Activated CD4-positive, CD25-positive, alpha-beta regulatory T cell (primary cell): ENCODE data around the gene CATSPER3.

Source experiments
- DNase-seq, 4 experiments: peaks; one replicate each; lab custom pipeline; 2025; lab: John Stamatoyannopoulos, UW

The CATSPER3 gene

DNA sequence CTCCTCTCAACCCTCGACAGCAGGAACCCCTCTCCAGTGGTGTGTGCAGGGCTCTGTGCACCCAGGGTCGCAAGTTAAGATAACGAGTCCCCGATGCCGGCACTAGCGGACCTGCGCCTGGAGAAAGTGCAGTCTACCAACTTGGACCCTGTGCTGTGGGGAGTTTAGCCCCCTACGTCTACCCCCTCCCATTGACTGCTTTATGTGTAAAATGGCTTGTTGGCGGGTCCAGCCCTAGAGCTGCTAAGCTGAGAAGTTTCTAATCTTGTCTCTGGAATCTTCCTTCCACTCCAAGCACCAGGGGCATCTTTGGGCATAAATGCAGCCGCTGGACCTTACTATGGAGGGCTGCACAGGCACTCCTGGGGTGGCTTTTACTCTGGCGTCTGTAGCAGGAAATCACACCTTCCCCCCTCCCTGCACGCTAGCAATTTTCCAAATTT lies 73.5 kb downstream of the CATSPER3 start:
- DNase-seq = no peak

DNA sequence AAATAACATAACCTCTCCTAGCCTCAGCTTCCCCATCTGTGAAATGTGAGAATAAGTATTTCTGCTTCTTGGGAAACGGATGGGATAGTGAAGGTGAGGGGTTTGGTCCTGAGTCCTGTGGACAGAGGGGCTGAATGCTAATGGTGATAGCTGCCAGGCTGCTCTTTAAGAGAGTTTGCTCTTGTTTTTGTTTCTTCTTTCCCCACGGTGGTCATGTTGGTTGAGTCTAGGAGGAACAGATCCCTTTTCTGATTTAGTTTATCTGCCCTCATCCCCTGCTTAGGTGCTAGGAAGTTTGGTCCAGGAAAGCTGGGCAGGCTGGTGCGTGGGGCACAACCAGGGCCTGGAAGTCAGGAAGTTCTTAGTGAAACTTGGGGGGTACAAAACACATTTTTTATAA lies 74.0 kb downstream of the CATSPER3 start:
- DNase-seq = no peak

DNA sequence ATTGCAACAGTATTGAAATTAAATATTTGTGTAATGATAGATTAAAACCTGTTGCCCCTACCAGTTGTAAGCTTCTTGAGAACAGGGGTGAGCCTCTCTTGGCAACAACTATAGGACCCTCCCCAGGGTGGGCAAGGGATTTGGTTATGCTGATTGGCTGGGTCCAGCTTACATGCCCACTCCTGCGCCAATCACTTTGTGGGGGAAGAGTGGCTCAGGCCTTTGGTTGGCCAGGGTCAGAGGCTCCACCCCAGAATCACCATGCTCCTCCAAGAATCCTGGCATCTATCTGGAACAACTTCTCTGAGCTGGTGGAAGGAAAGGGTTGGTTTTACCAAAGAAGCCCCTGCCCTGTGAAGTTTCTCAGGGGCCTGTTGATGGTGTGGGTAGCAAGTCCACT lies 74.9 kb downstream of the CATSPER3 start:
- no peak for DNase-seq

DNA sequence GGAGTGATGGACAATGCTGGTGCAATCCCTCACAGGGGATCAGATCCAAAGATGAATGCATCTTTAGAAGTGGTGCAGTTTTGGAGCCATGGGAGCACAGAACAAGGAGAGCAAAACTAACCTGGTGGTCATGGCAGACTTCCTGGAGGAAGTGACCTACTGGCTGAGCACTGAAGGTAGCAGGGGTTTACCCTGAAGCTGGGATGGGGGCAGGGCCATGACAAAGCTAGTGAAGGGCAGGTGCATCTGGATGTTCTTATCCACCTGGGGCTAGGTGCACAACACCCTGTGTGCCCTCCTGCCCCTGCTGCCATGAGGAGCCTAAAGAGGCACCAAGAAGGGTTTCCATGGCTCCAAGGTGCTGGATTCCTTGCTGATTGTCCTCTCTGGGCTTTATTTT lies 77.8 kb downstream of the CATSPER3 start:
- no peak for DNase-seq

DNA sequence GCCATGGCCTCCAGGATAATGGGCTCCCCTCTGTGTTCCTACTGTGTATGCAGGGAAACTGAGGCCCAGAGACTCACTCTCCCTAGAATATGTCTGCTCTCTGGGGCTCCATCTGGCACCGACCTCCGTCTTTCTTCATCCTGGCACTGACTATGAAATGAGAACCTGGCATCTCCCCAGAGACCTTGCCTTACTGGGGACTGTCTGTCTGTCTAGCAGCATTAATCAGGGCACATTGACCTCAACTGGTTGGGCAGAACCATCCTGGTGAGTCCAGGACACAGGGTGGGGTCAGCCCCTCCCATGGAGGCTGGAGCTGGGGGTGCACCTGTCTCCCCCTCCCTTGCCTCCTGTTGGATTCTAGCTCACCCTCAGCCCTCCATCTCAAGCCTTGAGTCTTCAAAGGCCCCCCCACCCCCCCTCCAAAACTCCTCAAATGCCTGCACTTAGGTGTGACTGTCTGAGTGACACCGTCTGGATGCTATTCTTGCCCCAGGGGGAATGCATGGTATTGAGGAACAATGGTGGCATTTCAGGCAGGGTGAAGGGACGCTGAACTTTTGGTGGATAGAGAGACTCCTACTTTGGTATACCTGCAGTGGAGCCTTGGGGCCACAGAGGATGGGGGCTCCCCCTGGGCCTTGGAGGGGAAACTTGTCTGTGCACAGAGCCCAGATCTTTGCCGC lies 79.1 kb downstream of the CATSPER3 start:
- no peak for DNase-seq

DNA sequence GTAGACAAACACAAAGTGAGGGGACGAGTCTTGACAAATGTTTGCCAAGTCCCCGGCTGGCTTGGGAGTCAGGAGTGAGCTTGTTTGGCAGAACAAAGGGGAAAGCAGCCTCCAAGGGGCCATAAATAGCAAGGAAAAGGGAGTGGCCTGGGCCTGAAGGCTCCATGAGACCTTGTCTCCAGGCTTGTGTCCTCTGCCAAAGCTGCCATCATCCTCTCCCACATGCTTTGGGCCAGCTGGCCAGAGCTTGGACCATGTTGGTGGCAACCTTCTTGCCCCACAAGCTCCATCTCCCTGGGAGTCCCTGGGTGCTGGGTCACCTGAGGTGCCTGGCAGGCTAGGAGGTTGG lies 79.6 kb downstream of the CATSPER3 start:
- DNase-seq = no peak

DNA sequence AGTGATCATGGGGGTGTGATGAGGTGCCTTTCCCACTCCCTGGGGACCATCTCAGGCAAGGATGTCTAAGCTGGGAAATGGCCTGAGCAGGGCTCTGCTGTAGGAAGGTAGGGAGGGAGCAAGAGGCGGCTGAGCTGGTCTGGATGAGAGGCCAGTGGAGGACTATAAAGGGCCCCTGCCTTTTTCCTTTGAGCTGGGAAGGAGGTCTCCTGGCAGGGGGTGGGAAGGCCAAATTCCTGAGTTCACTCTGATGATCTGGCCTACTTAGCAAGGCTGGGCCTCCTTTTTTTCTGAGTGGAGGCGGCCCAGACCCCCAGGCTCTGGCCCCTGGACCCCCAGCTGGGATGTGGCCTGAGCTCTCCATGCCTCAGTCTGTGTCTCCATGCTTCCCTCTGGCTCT lies 80.6 kb downstream of the CATSPER3 start:
- no peak for DNase-seq

DNA sequence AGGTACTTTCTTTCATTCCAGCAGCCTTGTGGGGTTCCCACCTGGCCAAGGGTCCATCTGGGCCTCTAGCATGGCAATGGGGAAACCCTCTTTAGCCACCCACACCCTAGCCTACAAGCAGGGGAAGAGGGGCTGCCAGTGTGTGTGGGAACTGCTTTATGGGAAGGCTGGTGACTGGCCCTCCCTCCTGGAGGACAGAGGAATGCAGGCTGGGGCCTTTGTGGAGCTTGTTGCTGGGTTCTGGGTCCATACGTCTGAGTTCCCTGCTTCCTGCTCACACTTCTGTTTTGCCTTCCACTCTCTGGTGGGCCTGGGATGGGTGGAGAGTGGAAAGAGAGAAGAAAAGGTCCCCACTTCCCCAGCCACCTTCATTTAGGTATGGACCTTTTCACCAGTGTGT lies 81.2 kb downstream of the CATSPER3 start:
- DNase-seq = no peak

DNA sequence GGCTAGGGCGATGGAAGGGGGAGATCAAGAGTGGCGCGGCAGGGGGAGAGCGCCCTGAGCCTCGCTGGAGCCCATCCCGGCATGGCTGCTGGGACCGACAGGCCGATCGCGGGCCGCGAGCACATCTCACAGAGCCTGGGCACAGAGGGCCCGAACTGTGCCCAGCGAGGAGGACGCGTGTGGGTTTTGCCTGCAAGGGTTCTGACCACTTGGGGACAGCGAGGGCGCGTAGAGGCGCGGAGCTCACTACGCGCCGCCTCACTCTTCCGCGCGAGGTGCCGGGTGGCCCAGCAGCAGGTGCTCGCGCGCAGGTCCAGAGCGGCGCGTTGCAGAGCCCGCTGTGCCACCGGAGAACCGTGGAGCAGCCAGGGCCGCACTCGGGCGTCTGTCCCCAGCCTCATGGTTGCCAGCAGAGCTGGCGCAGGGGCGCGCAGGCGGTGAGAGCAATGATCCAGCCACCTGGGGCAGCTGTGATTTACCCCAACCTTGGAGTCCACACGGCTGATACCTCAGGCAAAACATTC lies 82.6 kb downstream of the CATSPER3 start:
- DNase-seq = no peak

DNA sequence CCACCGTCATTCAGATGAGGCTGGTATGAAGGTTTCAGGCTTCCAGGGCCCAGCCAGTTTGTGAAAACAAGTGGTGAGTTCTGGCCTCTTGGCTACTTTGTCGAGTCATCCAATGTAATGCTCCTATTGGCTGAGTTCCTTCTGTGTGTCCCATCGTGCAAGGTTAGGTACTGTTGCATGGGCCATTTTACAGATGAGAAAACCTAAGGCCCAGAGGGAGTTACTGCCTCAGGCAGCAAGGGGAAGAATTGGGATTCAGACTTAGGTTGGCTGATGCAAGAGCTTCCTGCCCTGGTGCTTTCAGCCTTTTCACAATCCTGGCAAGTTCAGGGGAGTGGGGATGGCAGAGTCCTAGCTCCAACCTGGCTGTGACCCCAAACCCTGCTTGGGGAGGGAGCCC lies 83.7 kb downstream of the CATSPER3 start:
- no peak for DNase-seq

DNA sequence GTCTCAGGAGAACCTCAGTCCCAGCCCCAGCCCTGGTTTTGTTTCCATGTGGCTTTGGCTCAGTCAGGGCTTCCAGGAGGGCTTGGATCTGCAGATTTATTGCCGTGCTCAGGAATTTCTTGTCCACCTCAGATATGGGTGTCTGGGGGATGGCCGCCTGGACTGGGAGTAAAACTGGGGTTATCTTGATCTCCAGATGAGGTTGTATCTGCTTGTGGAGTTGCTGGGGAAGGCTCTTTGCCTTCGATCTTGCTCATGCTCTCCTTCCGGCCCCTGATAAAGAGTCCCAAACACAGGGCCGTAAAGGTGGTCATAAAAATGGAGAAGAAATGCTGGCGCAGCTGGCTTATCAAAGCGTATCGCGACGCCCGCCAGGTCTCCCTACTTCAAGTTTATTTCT lies 84.2 kb downstream of the CATSPER3 start:
- DNase-seq = no peak

DNA sequence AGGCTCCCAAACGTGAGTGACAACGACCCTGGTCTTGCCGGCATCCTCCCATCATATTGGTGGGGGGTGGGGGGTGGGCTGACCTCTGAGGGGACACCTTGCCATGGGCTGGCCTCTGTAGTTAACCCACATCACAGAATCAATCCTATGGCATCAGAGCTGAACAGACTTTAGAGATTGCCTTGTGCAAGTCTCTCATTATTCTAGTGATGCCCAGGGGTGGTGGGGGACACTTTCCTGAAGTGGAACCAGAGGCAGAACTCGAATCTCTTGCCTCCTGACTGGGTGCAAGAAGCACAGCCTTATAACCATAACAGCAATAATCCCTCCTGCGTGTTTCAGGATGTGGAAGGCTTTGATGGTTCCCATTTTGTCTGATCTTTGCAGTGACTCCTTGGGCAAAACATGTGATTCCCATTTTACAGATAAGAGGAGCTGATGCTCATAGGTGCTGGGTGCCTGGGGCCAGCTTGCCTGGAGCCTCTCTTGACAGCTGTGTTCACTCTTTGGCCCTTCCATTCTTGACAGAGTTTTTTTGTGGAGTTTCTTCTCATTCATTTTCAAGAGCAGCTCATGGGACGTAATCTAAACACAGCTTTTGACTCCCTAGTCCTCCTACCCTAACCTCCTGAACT lies 84.9 kb downstream of the CATSPER3 start:
- DNase-seq = no peak

DNA sequence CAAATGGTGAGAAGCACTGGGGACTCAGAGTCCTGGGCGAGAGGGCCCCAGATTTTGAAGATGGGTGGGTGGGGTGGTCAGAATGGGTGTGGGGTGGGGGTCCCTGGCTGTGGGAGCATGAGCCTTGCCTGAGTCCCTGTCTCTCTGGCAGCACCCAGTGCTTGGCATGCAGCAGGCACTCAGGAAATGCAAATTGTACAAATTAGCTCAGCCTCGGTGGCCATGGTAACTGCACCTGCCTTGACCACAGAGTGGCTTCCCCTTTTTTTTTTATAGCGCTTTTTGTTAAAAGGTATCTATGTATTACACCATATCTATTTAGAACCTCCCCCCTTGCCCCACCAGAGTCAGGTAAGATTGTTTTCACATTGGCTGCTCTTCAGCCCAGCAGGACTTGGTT lies 85.6 kb downstream of the CATSPER3 start:
- no peak for DNase-seq

DNA sequence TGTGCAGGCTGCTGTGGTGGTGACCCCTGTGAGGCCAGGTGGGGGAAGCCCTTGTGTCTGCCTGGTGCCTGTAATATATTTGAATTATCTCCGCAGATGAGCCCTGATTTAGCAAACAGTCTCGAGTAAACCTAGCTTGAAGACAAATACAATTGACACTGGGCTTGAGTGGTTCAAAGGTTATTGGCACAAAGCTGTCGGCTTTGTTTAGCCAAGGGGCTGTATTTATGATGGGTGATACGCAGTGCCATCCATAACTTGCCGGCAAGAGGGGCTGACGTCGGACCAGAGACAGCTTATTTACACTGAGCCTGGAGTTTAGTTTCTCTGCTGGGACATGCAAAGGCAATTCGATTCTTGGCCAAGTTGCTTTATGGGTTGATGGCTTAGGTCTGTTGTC lies 86.3 kb downstream of the CATSPER3 start:
- no peak for DNase-seq

DNA sequence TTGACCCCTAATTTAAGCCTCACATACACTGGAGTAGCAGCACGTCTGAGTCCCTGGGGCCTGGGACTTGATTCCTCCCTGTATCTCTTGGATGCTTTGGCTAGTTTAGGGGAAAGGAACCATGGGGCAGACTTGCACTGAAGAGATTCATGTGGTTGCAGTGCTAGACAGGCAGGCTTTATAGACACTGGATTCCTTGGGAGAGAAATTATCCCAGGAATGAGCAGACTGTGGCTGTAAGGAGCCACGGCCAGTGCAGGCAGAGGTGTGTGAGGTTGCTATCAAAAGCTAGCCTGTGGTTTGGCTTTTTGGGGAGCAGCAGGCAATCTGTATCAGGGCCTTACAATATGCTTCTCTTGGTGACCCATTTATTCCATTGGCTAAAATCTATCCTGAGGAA lies 86.8 kb downstream of the CATSPER3 start:
- no peak for DNase-seq

DNA sequence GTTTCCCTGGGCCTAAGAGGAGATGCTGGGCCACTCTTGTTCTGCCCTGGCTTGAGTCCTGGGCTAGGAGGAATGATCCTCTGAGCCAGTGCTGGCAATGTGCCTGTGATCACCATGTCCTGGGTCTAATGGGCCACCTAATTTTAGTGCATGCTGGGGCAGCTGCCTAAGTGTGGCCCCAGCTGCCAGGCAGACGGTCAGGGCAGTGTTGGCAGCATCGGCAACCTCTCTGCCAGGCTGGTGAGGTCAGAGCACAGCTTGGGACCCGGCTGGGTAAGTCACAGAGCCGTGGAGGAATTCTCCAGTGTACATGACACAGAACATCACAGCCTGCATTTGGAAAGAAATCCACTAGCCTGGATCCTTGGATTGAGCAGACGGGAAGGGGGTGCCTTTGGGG lies 87.7 kb downstream of the CATSPER3 start:
- DNase-seq = no peak

DNA sequence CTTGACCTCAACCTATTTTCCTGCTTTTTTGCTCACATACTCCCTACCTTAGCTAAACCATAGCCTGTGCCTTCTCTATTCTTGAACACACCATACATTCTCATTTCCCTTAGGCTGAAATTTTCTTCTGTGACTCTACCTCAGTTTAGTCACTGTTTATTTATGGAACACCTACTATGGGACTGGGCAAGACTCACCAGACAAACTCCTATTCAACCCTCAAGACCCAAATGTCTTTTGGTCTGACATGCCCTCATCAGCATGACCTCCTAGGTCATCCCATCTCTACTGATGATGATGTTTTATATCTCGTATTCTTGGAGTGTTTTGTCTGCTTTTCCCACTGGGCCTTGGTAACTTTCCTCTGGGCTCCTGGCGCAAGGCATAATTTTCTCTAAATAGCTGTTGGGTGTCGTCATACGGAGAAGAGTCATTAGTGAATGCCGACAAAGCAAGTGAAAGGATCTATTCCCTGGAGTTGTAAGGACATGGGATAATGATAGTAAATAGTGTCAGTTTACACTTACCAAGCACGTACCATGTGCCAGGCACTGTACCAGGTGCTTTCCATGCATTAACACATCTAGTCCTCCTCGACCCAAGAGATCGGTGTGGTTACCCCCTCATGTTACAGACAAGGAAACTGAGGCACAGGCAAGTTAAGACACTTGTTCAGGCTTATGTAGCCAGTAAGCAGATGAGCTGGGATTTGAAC lies 88.8 kb downstream of the CATSPER3 start:
- no peak for DNase-seq

DNA sequence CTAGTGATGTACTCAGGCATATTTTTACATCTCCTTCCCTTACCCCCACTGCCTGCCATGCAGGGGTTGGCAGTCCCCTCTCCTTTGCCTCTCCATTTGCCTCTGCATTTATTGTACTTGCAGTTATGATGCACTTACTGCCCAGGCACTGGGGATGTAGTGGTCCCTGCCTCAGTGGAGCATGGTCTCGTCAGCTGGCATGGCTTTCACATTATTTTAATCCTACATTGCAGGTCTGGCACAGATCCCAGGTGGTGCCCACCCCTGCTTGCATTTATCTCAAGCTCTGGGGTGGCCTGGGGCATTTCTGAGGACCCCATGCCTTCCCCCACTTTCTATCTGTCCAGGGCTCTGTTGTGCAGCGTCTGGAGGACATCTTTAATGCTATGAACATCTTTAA lies 89.5 kb downstream of the CATSPER3 start:
- DNase-seq = no peak

DNA sequence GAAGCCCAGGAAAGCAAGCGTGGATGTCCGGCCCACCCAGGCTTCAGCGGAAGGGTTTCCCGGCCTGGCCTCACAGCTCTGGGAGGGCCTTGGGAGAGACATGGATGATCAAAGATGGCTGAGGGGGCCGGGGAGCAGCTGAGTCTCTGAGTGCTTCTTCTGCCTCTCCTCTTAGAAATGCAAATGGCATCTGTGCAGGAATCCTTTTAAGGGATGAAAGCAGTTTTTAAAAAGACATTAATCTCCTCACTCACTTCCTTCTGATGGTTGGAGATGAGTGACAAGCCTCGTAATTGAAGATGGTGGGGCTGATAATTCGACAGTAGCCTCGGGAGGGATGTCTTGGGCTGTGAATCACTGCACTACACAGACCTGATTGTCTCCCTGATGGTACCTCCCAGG lies 90.6 kb downstream of the CATSPER3 start:
- DNase-seq = no peak

DNA sequence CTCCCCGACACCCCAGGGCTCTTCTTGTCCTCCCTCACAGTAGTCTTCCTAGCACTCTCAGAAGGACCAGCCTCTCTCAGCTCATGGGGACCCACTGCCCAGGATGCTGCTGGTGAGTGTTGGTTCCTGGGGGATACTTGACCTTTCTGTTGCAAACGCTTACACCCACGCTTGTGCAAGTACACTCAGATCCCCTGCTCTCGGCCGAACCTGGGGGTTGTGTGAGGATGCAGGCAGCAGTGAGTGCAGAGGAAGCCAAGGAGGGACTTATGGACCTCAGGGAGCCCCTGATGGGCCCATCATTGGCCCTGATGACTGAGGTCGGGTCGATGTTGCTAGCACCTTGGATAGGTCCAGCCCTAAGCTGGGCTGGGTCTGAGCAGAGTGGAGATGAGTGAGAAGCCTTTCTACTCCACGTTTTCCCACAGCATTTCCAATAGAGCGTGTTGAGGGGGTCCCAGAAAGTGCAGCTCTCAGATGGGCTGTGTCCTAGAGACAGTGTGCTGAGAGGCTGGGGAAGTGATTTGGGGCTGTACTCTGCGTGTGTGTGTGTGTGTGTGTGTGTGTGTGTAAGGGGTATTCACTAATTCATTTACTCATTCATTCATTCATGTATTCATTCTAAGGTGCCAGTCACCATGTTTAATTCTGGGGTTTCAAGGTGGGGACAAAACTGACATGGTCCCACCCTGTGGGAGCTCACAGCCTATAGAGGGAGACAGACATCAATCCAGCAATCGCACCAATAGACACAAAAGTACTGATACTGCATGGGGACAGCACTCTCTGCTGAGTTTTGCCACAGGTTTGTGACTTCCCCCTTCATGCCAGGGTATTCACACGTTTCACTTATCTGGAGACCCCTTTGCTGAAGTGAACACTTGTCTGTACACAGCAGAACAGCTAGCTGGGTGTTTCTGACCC lies 91.6 kb downstream of the CATSPER3 start:
- DNase-seq = no peak

DNA sequence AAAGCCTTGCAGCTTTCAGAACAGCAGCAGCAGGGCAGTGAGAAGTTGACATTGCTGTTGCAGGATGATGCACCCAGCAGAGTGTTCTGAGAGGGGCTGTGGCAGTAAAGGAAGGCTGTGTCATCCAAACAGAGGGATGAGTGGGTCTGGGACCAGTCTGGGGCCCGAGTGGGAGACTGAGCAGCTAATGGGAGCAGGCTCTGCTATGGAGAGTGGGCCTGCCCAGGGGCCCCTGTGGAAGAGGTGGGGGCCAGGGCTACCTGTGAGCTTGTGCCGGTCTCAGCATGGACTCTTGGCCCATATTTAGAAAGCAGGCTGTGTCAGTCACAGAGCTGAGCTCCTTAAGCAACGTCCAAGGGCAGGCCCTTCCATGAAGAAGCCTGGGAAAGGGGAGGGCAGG lies 92.3 kb downstream of the CATSPER3 start:
- no peak for DNase-seq

DNA sequence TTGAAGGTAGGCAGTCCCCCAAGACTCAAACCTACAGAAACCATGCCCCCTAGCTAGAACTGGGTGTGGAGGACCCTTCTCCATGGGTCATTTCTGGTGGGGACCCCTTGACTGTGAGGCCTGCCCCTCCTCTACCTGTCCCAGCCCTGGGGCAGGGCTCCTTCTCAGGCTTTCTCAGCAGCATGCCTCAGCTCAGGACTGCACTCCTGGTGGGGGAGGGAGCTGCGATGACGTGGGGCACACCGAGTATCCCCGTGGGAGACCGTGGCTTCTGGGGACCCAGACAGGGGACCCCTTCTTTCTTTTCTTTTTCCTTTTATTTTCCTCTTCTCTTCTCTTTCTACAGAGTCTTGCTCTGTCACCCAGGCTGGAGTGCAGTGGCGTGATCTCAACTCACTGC lies 93.3 kb downstream of the CATSPER3 start:
- no peak for DNase-seq
